IPS DF 4.7 (cell line): ENCODE results near the gene SLC30A5.
"Not testable (repeated sequence)": the region's sequence is repeated elsewhere in the genome, so short reads cannot be mapped to it uniquely, and the experiment has no call there.

Source experiments
- DNase-seq: peaks from one replicate; pipeline ENCODE4 v3.0.0-alpha.2; 2013; ENCODE audit warnings: low spot score; ENCODE audit errors: extremely low read depth

Gene SLC30A5

DNA sequence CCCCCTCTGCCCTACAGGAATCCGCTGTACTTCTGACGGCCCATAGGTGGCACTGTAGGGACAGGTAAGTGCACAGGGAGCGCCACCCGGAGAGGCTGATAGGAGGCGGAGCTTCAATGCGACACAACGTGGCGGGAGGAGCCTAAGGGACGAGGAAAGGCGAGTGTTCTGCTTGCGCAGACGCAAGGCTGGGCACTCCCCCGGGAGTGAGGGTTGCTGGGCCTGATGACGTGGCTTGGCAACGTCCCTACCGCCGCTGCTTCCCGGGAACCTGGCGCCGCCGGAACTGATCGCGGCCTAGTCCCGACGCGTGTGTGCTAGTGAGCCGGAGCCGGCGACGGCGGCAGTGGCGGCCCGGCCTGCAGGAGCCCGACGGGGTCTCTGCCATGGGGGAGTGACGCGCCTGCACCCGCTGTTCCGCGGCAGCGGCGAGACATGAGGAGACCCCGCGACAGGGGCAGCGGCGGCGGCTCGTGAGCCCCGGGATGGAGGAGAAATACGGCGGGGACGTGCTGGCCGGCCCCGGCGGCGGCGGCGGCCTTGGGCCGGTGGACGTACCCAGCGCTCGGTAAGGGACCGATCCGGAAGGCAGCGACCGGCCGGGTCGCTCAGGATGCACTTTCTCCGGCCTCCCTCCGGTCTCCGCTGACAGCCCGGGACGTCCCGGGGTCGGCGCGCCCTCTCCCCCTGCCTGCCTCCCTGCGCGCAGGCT is at the start of gene SLC30A5:
Gene SLC30A5 (plus strand): TSS at position 244 of the 712 bp plus-strand sequence. CDS start 242 bp downstream, at position 486.
- peak; percentile 98 for DNase-seq

GRCh38 chr5:69045213-69045612 is 48.6 kb upstream of the SLC30A5 start:
- DNase-seq = not testable (repeated sequence)

GRCh38 chr5:69046375-69046957 is 47.3 kb upstream of the SLC30A5 start:
- DNase-seq = no peak

DNA sequence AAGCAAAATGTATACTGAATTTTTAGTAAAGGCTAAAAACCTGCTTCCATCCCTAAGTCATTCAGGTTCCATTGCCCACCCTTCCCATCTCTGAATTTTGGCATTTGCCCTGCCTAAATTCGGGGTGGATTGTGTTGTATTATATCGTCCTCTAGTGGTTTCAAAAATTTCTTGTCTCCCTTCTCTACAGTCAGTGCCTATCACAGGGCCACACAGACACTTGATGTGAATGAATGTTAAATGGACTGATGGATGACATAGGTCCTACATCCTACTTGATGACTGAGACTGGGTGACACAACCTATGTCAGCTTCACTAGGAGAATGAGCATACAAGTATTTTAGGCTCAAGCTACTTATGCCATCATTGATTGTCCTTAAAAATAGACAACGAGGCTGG is 45.6 kb upstream of the SLC30A5 start:
- no peak for DNase-seq

DNA sequence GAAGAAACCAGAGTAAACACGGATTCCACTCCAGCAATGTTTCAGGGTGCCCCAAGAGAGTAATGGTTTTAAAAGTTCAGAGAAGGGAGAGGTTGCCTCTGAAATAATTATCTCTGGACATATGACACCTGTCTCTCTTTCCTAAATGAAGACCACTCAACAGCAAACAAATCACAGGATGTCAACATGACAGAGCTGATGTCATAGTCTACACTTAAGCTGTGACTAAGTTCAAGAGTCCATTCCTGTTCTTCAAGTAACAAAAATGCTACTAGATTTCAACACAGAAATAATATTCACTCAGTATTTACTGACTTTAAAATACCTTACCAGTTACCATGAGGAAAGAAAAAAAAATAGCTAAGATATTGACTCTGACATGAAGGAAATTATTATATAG is 44.7 kb upstream of the SLC30A5 start:
- DNase-seq = no peak

DNA sequence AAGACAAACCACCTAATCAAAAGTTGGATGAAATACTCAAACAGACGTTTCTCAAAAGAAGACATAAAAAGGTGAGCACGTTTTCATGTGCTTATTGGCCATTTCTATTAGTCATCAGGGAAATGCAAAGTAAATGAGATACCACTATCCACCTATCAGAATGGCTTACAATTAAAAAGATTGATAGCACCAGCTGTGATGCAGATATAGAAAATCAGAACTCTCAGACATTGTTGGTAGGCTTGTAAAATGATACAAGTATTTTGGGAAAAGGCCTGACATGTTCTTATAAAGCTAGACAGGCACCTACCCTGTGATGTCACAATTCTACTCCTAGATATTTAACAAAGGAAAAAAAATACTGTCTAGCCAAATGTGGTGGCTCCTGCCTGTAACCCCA is 44.0 kb upstream of the SLC30A5 start:
- no peak for DNase-seq

- no peak for DNase-seq
Measured at GRCh38 chr5:69050214-69050613, 43.6 kb upstream of the SLC30A5 start.

GRCh38 chr5:69052181-69052580 is 41.6 kb upstream of the SLC30A5 start:
- no peak for DNase-seq

GRCh38 chr5:69074664-69075521 is 18.9 kb upstream of the SLC30A5 start:
- no peak for DNase-seq

GRCh38 chr5:69075522-69076179 is 18.2 kb upstream of the SLC30A5 start:
- no peak for DNase-seq

GRCh38 chr5:69078921-69079540 is 14.8 kb upstream of the SLC30A5 start:
- DNase-seq = no peak

- no peak for DNase-seq
Measured at GRCh38 chr5:69079556-69079955, 14.3 kb upstream of the SLC30A5 start.

GRCh38 chr5:69083412-69083811 is 10.4 kb upstream of the SLC30A5 start:
- DNase-seq = no peak

DNA sequence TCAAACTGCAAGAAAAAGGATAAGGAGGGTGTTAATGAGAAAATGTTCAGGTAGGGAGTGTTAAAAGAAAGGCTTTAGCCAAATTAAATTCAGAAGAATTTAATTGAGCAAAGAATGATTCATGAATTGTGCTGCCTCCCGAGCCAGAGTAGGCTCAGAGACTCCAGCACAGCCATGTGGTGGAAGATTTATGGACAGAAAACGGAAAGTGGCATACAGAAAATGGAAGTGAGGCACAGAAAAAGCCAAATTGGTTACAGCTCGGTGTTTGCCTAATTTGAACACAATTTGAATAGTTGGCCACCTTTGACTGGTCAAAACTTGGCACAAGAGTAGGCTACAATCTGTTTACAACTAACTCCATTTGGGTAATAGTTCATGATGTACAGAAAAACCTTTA is 9.6 kb upstream of the SLC30A5 start:
- no peak for DNase-seq

DNA sequence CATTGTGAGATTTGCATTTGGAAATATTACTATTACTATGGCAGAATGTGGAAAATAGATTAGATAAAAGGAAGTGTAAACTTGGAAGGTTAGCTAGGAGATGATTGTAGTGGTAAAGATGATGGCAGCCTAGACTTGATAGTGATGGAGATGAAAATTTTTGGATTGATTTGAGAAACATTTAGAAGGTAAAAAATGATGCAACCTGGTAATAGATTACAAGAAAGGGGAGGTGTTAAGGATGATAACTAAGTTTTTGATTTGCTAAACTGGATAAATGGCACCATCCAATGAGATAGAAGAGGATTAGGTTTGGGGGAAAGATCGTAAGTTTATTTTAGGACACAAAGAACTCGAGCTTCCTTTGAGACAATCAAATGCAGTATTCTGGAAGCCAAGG is 8.9 kb upstream of the SLC30A5 start:
- no peak for DNase-seq

DNA sequence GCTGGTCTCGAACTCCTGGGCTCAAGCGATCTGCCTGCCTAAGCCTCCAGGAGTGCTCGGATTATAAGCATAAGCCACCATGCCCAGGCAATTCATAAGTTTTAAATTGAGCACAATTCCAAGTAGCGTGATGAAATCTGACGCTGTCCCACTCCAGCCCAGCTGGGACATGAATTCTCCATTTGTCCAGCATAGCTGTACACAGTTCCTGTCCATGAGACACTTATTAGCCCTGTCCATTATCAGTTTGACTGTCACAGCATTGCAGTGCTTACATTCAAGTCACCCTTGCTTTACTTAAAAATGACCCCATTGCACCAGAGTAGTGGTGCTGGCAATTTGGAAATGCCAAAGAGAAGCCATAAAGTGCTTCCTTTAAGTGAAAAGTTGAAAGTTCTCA is 7.6 kb upstream of the SLC30A5 start:
- DNase-seq = no peak

GRCh38 chr5:69088006-69088405 is 5.8 kb upstream of the SLC30A5 start:
- not testable (repeated sequence) for DNase-seq

DNA sequence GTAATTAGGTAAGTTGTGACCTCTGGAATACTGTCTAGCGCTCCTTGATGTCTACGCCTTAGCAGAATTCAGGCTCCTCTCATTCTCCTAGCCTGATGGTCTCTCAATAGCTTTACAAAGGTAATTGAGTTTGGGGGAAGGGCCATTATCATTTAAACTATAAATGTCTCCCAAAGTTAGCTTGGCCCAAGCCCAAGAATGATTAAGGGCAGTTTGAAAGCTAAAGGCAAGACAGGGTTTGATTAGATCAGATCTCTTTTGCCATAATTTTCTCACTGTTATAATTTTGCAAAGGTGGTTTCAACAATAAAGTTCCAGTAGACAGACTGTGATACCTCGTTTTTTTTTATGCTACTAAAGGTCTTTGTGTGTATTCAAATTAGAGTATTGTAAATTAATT is 3.7 kb upstream of the SLC30A5 start:
- DNase-seq = no peak

DNA sequence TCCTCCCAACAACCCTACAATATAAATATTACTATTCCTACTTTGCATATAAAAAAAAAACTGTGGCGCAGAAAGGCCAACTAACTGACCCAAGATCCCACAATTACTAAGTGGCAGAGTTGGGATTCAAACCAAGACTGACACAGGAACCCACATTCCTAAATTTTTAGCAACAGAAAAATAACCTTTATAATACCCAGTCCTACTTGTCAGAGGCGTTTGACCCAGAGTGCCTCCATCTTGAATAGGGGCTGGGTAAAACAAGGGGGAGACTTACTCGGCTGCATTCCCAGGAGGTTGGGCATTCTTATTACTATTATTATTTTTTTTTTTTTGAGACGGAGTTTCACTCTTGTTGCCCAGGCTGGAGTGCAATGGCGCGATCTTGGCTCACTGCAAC is 2.0 kb upstream of the SLC30A5 start:
- DNase-seq = no peak

GRCh38 chr5:69092969-69093368 is 845 bp upstream of the SLC30A5 start:
- no peak for DNase-seq

- no peak for DNase-seq
Measured at GRCh38 chr5:69099302-69099701, 5.5 kb downstream of the SLC30A5 start.
